Naive thymus-derived CD4-positive, alpha-beta T cell (primary cell): ENCODE data around the gene SERPINA6. TPM values are rescaled to one million over a fixed set of nuclear protein-coding genes. Genes with fewer than 3 reads are reported as not detected.
"Not testable (repeated sequence)": the region's sequence is repeated elsewhere in the genome, so short reads cannot be mapped to it uniquely, and the experiment has no call there.

Experiments
- ATAC-seq: fragments of 150-1000 bp; cut with Tn5 transposase; 2 replicates; pipeline ENCODE4 v1.10.0; 2021; ENCODE audit warnings: mild to moderate bottlenecking, moderate library complexity
- CTCF ChIA-PET: fragments of 350-600 bp; sonication (Branson Sonifier 250); formaldehyde crosslinking; loops from one replicate; lab custom pipeline; 2021; ENCODE audit warnings: antibody characterized with exemption; lab: Charles Lee
- POLR2A ChIA-PET: fragments of 350-600 bp; sonication (Branson Sonifier 250); formaldehyde crosslinking; loops from one replicate; lab custom pipeline; 2021; ENCODE audit warnings: antibody characterized with exemption, inconsistent platforms; lab: Charles Lee
- DNase-seq, 9 donors: peaks; one replicate each; pipeline versions ENCODE4 v3.0.0 to v3.0.0-alpha.2; 2020 to 2022; ENCODE audit warnings: mixed read lengths in 1 of 9
- H3K27ac ChIP-seq: one replicate; pipeline ENCODE4 v1.7.0; 2013; ENCODE audit warnings: mild to moderate bottlenecking, low read depth, low read length, moderate library complexity
- H3K27me3 ChIP-seq, 2 donors: one replicate each; pipeline ENCODE4 v1.7.0; 2013; ENCODE audit warnings: low read length in 2 of 2, mild to moderate bottlenecking in 2 of 2, moderate library complexity in 2 of 2; ENCODE audit not compliant: control insufficient read depth in 2 of 2, insufficient read depth in 2 of 2
- H3K36me3 ChIP-seq, 3 experiments: 1 replicate in 2 of 3; 2 replicates in 1 of 3; pipeline ENCODE4 v1.7.0; 2013; ENCODE audit warnings: low read length in 3 of 3, mild to moderate bottlenecking in 3 of 3, moderate library complexity in 1 of 3; ENCODE audit not compliant: insufficient read depth in 3 of 3, control insufficient read depth in 2 of 3
- H3K4me1 ChIP-seq, 2 donors: one replicate each; pipeline ENCODE4 v1.7.0; 2013; ENCODE audit warnings: low read length in 2 of 2, mild to moderate bottlenecking in 2 of 2, moderate library complexity in 1 of 2; ENCODE audit not compliant: control insufficient read depth in 2 of 2, insufficient read depth in 2 of 2
- H3K4me3 ChIP-seq: 2 replicates; pipeline ENCODE4 v1.7.0; 2013; ENCODE audit warnings: mild to moderate bottlenecking, low read length
- H3K9me3 ChIP-seq, 3 experiments: 1 replicate in 2 of 3; 2 replicates in 1 of 3; pipeline ENCODE4 v1.7.0; 2013; ENCODE audit warnings: low read length in 3 of 3; ENCODE audit not compliant: control insufficient read depth in 2 of 3
- H3K27ac Mint-ChIP-seq, 9 donors: one replicate each; pipeline ENCODE4 v1.8.0; 2020 to 2022; ENCODE audit warnings: mixed read lengths in 9 of 9, mild to moderate bottlenecking in 8 of 9, moderate library complexity in 5 of 9, inconsistent platforms in 2 of 9
- H3K27me3 Mint-ChIP-seq, 5 donors: one replicate each; pipeline ENCODE4 v1.8.0; 2021 to 2022; ENCODE audit warnings: mixed read lengths in 5 of 5, mild to moderate bottlenecking in 1 of 5
- H3K36me3 Mint-ChIP-seq, 5 donors: one replicate each; pipeline ENCODE4 v1.8.0; 2020 to 2022; ENCODE audit warnings: mixed read lengths in 5 of 5, mild to moderate bottlenecking in 3 of 5, inconsistent platforms in 1 of 5
- H3K4me1 Mint-ChIP-seq, 7 donors: one replicate each; pipeline ENCODE4 v1.8.0; 2020 to 2022; ENCODE audit warnings: mixed read lengths in 7 of 7, mild to moderate bottlenecking in 3 of 7, inconsistent platforms in 1 of 7
- H3K4me3 Mint-ChIP-seq, 10 donors: one replicate each; pipeline ENCODE4 v1.8.0; 2020 to 2022; ENCODE audit warnings: mild to moderate bottlenecking in 10 of 10, mixed read lengths in 10 of 10, moderate library complexity in 6 of 10, inconsistent platforms in 2 of 10
- H3K9me3 Mint-ChIP-seq, 11 donors: one replicate each; pipeline ENCODE4 v1.8.0; 2020 to 2022; ENCODE audit warnings: mixed read lengths in 11 of 11, mild to moderate bottlenecking in 4 of 11, inconsistent platforms in 1 of 11, moderate library complexity in 1 of 11
- intact Hi-C, 2 donors: fragments of 100-400 bp; cut with micrococcal nuclease; formaldehyde crosslinking; loops; one replicate each; pipeline ENCODE4 v1.15.1; 2023
- polyA plus RNA-seq, 2 donors: library from polyadenylated mRNA; unstranded; fragments of 300-500 nt; fragmentation: Illumina TruSeq; gene quantifications; one replicate each; pipeline ENCODE4 v1.2.3, GENCODE V29; 2021
- total RNA-seq, 6 experiments: library from RNA in 5 of 6; stranded (reverse) in 5 of 6; gene quantifications; 1 replicate in 5 of 6; 2 replicates in 1 of 6; pipeline ENCODE4 v1.2.3 and lab custom pipeline; 2021 to 2026

Gene SERPINA6
- total and polyA plus RNA-seq, 7 experiments from 2014 or later = not detected

DNA sequence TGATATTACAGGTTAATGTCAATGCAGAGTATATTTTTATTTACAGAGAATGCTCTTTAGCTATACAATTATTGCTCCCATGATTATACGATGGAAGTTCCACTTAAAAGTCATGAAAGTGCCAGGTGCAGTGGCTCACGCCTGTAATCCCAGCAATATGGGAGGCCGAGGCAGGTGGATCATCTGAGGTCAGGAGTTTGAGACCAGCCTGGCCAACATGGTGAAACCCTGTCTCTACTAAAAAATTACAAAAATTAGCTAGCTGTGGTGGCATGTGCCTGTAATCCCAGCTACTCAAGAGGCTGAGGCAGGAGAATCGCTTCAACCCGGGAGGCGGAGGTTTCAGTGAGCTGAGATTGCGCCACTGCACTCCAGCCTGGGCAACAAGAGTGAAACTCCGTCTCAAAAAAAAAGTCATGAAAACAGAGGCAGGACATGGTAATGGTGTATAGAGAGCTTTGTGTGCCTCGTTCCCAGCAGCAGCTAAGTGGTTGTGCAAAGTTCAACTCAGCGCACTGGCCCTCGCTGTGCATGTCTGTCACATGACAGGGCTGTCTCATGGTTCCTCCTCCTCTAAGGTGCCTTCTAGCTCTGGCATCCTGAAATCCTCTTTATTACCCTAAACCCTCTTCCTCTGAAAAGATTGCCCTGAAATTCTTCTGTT is 46.1 kb downstream of the SERPINA6 start:
- DNase-seq, H3K36me3 ChIP-seq, ATAC-seq, H3K4me1 ChIP-seq, intact Hi-C loops, H3K27me3 ChIP-seq, H3K9me3 Mint-ChIP-seq, H3K27ac Mint-ChIP-seq, H3K4me3 ChIP-seq, H3K27ac ChIP-seq, POLR2A ChIA-PET, H3K27me3 Mint-ChIP-seq, H3K9me3 ChIP-seq, H3K36me3 Mint-ChIP-seq, H3K4me1 Mint-ChIP-seq, H3K4me3 Mint-ChIP-seq: not testable (repeated sequence)
- CTCF ChIA-PET = interaction anchor here (0.7 kb wide), 1 partner anchor 1051 kb away, joined by 3 read pairs; no protein-coding TSS in a partner anchor

- intact Hi-C loops = no loop called here
- no peak overlapping the region for H3K27ac ChIP-seq
- H3K36me3 ChIP-seq = no peaks in the 10 kb centered on the region
- DNase-seq (no peak), ATAC-seq (no peak)
- no peaks in the 10 kb centered on the region for H3K4me1 ChIP-seq
- no peaks in the 10 kb centered on the region for H3K27me3 ChIP-seq
- ChIA-PET POLR2A (no interaction called here), CTCF (no interaction called here)
- Mint-ChIP-seq H3K4me1 (no peaks in the 10 kb centered on the region), H3K36me3 (peaks cover 0 to 8% (median 1%) of the 10 kb centered on the region in 5 donors), H3K27me3 (peaks cover 3 to 29% (median 28%) of the 10 kb centered on the region in 5 donors), H3K9me3 (no peaks in the 10 kb centered on the region), H3K4me3 (no peak overlapping the region), H3K27ac (no peak overlapping the region)
- H3K4me3 ChIP-seq = no peak overlapping the region
- H3K9me3 ChIP-seq = no peaks in the 10 kb centered on the region
These were observed 54.0 kb downstream of the SERPINA6 start for GRCh38 chr14:94269156-94269555.

GRCh38 chr14:94268582-94268981 is 54.6 kb downstream of the SERPINA6 start:
- CTCF ChIA-PET, H3K4me3 ChIP-seq, H3K4me1 ChIP-seq, DNase-seq, H3K36me3 Mint-ChIP-seq, H3K27ac Mint-ChIP-seq, H3K27me3 ChIP-seq, H3K27ac ChIP-seq, H3K36me3 ChIP-seq, H3K4me1 Mint-ChIP-seq, H3K9me3 ChIP-seq, POLR2A ChIA-PET, H3K4me3 Mint-ChIP-seq, intact Hi-C loops, H3K9me3 Mint-ChIP-seq, ATAC-seq: not testable (repeated sequence)
- H3K27me3 Mint-ChIP-seq = peaks cover 3 to 32% (median 28%) of the 10 kb centered on the region in 5 donors

GRCh38 chr14:94267352-94267751 is 55.8 kb downstream of the SERPINA6 start:
- H3K27me3 Mint-ChIP-seq = peaks cover 3 to 39% (median 26%) of the 10 kb centered on the region in 5 donors
- H3K4me3 Mint-ChIP-seq = no peak overlapping the region
- Histone ChIP-seq H3K27me3 (no peaks in the 10 kb centered on the region), H3K9me3 (no peaks in the 10 kb centered on the region), H3K4me1 (no peaks in the 10 kb centered on the region), H3K36me3 (no peaks in the 10 kb centered on the region), H3K27ac (no peak overlapping the region), H3K4me3 (no peak overlapping the region)
- intact Hi-C loops = no loop called here
- H3K36me3 Mint-ChIP-seq = peaks cover 0 to 15% (median 7%) of the 10 kb centered on the region in 5 donors
- H3K27ac Mint-ChIP-seq = no peak overlapping the region
- ATAC-seq (no peak), DNase-seq (no peak)
- no peaks in the 10 kb centered on the region for H3K4me1 Mint-ChIP-seq
- peaks cover 0 to 18% (median 10%) of the 10 kb centered on the region in 11 donors for H3K9me3 Mint-ChIP-seq
- ChIA-PET CTCF (no interaction called here), POLR2A (no interaction called here)

GRCh38 chr14:94264195-94264594 is 58.9 kb downstream of the SERPINA6 start:
- H3K4me1 Mint-ChIP-seq, H3K4me3 ChIP-seq, H3K27ac ChIP-seq, intact Hi-C loops, H3K27ac Mint-ChIP-seq, CTCF ChIA-PET, H3K4me1 ChIP-seq, H3K27me3 ChIP-seq, H3K4me3 Mint-ChIP-seq, H3K9me3 ChIP-seq, ATAC-seq, POLR2A ChIA-PET, DNase-seq, H3K36me3 ChIP-seq: not testable (repeated sequence)
- Mint-ChIP-seq H3K27me3 (peaks cover 3 to 23% (median 8%) of the 10 kb centered on the region in 5 donors), H3K36me3 (peaks cover 0 to 29% (median 7%) of the 10 kb centered on the region in 5 donors), H3K9me3 (peaks cover 0 to 33% (median 18%) of the 10 kb centered on the region in 11 donors)

Other genes starting within 250 kb of the SERPINA6 start
- gene DDX24, start 242.1 kb downstream of the SERPINA6 start, total RNA-seq = 100 to 1,000 TPM; 214 to 438 (median 333) TPM
- gene DDX24, start 242.1 kb downstream of the SERPINA6 start, polyA plus RNA-seq = 100 to 1,000 TPM; 190 to 306 TPM
- 10 to 100 TPM in 2 of 5 experiments, 1 to 10 TPM in 3; 6.3 to 31.8 (median 8.2) TPM for gene IFI27L1, start 242.0 kb downstream of the SERPINA6 start, total RNA-seq
- gene IFI27L1, start 242.0 kb downstream of the SERPINA6 start, polyA plus RNA-seq = 1 to 10 TPM; 7.6 to 8.5 TPM
- 100 to 1,000 TPM in 1 of 5 experiments, 1 to 10 TPM in 1, under 1 TPM in 1, not detected in 2; 1.00 to 221 (median 2.9) TPM for gene IFI27, start 212.6 kb downstream of the SERPINA6 start, total RNA-seq
- gene IFI27, start 212.6 kb downstream of the SERPINA6 start, polyA plus RNA-seq = under 1 TPM in 1 of 2 donors, not detected in 1; 0.74 TPM
- 10 to 100 TPM; 17.2 to 65.8 (median 26.5) TPM for gene IFI27L2, start 193.7 kb downstream of the SERPINA6 start, total RNA-seq
- 10 to 100 TPM; 34.0 to 47.6 TPM for gene IFI27L2, start 193.7 kb downstream of the SERPINA6 start, polyA plus RNA-seq
- gene PPP4R4, start 149.0 kb downstream of the SERPINA6 start, total RNA-seq = 1 to 10 TPM in 4 of 5 experiments, under 1 TPM in 1; 0.44 to 2.4 (median 1.7) TPM
- gene PPP4R4, start 149.0 kb downstream of the SERPINA6 start, polyA plus RNA-seq = under 1 TPM; 0.06 to 0.19 TPM
- gene SERPINA10, start 30.1 kb downstream of the SERPINA6 start, total RNA-seq = not detected
- not detected for gene SERPINA10, start 30.1 kb downstream of the SERPINA6 start, polyA plus RNA-seq
- not detected for gene SERPINA2, start 43.4 kb upstream of the SERPINA6 start, total RNA-seq
- gene SERPINA2, start 43.4 kb upstream of the SERPINA6 start, polyA plus RNA-seq = not detected
- 100 to 1,000 TPM in 1 of 5 experiments, 10 to 100 TPM in 1, under 1 TPM in 3; 0.44 to 300 (median 0.68) TPM for gene SERPINA1, start 65.3 kb upstream of the SERPINA6 start, total RNA-seq
- under 1 TPM; 0.59 to 0.80 TPM for gene SERPINA1, start 65.3 kb upstream of the SERPINA6 start, polyA plus RNA-seq
- not detected for gene SERPINA11, start 129.5 kb upstream of the SERPINA6 start, total RNA-seq
- not detected for gene SERPINA11, start 129.5 kb upstream of the SERPINA6 start, polyA plus RNA-seq
- not detected for gene SERPINA9, start 152.9 kb upstream of the SERPINA6 start, total RNA-seq
- not detected for gene SERPINA9, start 152.9 kb upstream of the SERPINA6 start, polyA plus RNA-seq
- not detected for gene SERPINA12, start 186.1 kb upstream of the SERPINA6 start, total RNA-seq
- gene SERPINA12, start 186.1 kb upstream of the SERPINA6 start, polyA plus RNA-seq = not detected
- not detected for gene SERPINA4, start 238.1 kb upstream of the SERPINA6 start, total RNA-seq
- gene SERPINA4, start 238.1 kb upstream of the SERPINA6 start, polyA plus RNA-seq = not detected